ENCODE measurements around the gene UGT8.
"Not testable (repeated sequence)": the region's sequence is repeated elsewhere in the genome, so short reads cannot be mapped to it uniquely, and the experiment has no call there.

The UGT8 gene

DNA sequence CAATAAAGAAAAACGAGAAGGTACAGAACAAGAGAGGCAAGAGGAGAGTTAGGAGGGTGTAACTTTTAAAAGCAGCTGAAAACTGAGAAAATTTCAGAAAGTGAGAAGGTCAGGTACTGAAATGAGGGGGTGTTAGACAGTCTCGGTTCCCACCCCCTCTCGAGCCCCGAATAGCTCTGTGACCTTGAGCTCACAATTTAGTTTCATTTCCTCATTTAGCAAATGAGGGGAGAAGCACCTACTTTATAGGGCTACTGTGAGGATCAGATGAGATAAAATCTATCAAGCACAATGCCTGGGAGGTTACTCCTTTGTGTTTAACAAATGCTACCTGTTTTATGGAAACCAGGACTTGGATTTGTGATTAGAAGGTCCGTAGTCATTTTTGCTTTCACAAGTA is 4.9 kb downstream of the UGT8 start:
- no peak for DNase-seq

DNA sequence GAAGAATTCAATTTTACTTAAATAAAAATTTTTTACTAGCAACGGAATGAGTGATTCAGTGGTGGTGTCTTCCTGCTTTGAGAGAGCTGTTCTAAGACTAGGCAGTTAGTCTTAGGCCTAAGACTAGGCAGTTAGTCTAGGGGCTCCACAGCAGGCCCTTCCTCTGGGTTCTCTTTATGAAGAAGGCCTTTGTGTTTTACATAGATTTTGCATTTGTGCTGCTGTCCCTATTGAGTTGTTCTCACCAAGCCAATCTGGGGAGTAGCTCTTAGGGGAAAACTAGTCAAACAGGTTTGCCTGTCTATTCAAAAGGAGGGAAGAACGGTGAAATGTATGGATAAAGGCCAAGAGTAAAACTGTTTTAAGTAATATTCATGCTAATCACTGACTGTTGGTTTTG is 7.6 kb downstream of the UGT8 start:
- DNase-seq = no peak

DNA sequence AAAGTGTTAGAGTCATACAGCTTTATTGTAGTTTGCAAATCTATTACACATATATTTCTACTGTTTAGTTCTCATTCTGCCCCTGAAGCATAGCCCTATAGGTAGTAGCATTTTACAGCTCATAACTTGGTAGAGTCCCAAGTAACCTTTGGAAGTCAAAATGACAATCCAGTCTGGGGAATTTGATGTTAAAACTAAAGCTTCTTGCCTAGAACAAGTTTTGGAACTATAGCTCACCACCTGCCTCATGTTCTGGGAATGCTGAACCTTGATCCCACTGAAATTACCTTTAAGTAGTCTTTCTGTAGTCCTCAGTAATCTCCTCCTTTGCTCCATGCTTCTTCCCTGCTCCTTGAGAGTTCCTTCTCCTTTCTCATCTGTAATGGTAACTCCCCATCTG is 8.4 kb downstream of the UGT8 start:
- no peak for DNase-seq

DNA sequence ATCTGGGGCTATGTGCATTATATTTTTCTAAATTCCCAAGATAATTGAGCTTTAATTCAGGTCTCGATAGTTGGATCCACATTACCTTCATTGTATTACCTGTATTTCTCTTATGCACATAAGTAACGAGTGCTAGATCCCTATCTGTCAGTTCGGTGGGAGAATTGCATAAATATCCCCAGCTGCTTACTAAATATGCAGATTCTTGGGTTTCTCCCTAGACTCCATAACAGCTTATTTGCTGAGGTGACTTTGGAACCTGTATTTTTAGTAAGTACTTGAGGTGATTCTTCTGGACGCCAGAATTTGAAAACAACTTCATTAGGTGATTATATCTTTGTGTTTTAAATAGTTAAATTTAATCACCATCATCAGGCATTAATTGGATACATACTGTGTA is 15.0 kb downstream of the UGT8 start:
- DNase-seq = no peak

DNA sequence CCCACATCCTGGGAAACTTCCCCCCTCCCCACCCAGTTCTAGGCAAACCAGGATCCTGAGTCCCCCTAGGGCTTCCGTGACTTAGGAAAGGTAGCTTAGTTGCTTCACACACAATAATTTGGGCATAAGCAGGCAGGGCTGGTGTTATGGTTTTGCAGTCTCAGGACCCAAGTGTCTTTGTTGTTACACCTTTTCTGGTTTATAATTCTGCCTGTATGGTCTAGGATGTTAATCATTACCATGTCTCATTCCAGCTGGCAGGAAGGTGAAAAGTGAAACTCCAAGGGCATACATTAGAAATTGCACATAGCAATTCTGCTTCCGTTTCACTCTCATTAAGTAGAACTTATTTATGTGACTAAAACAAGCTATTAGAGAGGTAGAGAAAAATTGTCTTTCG is 16.8 kb downstream of the UGT8 start:
- DNase-seq = no peak

DNA sequence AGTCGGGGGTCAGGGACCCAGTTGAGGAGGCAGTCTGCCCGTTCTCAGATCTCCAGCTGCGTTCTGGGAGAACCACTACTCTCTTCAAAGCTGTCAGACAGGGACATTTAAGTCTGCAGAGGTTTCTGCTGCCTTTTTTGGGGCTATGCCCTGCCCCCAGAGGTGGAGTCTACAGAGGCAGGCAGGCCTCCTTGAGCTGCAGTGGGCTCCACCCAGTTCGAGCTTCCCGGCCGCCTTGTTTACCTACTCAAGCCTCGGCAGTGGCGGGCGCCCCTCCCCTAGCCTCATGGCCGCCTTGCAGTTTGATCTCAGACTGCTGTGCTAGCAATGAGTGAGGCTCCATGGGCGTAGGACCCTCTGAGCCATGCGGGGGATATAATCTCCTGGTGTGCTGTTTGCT is 17.4 kb downstream of the UGT8 start:
- not testable (repeated sequence) for DNase-seq

DNA sequence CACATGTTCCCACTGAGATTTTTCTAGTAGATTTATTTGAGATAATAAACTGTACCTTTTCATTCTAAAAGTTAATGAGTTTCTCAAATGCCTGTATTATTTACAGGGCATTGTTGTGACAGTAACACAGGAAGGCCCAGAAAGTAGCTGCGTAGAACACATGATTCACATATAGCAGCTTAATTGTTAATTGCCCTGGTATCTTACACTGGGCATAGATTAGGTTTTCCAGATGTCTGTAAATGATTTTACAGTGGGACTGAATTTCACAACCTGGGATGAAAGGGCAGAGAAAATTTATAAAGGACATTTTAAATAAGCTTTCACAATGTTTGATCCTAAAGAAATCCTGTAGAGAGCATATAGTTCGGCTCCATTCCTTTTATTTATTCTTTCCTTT is 27.6 kb downstream of the UGT8 start:
- DNase-seq = no peak

DNA sequence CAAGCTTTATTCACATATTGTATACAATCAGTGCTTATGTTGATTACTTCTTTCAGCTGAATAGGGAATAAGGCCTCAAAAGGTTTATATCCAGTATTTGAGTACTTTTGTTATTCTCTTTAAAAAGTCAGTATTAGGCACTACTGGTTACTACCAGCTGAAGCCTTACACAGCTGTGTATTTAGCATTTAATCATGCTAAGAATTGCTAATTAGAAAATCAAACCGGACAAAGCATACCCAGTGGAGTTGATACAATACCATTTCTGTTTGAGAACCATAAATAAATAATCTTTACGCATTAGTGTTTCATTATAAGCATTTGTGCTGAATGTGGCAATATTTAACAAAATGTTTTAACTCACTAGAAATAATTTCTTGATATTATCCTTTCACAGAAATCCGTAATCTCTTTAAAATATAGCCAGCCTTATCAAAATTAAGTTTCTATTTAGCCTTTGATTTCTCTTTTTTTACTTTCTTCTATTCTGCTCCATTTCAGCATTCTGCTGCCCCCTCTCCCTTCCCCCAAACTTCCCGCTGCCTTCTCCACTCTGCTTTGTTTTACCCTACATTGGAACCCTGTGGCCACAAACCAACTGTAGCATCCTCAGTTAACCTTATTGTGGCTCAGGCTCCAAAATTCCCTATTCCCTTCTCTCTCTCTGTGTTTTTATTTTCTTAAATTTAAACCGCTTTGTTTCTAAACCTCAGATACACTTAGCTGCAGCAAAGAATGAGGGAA is 37.8 kb downstream of the UGT8 start:
- peak in 14 of 58 donors; percentile 1 to 74 (median 14) for DNase-seq

DNA sequence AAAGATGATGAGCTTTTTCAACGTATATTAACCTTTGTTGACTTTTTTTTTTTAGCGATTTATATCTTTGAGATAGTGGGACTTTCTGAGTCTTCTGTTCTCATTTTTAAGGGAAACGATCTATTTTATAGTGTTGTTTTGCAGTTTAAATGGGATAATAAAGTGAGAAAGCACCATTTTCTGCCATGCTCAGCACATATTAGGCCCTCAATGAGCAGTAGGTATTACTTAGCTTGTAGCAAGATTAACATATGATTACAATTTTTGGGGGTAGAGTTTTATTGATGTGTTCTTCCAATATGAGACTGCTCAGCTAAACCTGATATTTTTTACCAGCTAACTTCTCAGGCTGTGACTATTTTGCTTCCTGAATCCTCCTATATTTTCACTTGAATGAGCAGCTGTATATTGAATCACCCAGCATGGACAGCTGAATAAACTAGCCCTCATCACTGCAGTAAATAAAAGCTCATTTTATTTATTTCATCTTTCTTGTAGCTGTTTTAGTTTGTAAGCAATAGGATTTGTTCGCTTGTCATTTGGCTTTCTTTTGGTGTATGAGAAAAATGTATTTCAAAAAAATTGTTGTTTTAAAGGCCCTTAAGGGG is 43.7 kb downstream of the UGT8 start:
- DNase-seq = no peak

DNA sequence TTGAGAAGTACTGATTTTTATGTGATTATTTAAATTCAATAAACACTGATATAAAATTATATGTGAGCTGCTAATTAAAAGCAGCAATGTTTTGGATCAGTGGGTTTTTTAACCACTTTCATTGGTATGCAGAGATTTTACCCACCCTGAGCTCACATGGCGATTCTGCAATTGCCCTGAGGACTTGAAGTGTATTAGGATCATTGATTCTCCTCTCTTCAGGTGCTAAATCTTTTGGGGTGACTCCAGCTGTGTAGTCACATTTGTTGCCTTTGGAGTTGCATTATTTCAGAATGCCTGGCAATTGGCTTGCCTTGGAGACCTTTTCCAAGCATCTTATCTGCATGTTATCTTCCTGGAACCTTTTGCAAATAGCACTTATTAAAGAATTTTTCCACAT is 51.3 kb downstream of the UGT8 start:
- DNase-seq = no peak

DNA sequence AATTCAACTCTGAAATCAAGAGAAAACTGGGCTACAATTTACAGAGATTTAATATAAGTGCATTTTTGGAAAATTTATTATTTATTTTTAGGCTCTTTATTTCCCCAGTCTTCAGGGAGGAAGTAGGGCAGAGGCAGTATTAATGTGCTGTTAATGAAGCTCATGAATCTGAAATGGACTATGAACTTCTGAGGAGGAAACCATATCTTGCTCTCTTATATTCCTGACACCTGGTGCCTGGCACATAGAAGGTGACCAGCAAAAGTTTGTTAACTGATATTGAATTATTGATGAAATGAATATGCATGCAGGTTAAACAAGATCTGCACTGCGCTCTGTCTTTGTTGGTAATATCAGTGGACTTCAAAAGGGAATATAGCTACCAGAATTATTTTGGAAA is 55.1 kb downstream of the UGT8 start:
- DNase-seq = no peak

DNA sequence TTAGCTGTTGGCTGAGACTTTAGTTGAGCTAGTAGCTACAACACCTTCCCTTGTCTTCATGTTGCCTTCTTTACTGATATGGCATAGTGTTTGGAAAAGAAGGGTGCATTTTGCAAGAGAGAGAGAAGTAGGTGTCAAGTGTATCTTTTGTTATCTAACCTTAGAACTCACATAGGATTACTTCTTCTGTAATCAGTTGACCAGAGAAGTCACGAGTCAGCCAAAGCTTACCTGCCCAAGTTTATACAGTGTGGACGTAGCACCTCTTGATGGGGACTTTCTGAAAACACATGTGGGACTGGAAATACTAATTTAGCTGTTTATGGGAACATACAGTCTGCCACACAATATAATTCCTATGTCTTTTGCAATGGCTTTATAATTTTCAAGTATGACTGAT is 56.0 kb downstream of the UGT8 start:
- no peak for DNase-seq

DNA sequence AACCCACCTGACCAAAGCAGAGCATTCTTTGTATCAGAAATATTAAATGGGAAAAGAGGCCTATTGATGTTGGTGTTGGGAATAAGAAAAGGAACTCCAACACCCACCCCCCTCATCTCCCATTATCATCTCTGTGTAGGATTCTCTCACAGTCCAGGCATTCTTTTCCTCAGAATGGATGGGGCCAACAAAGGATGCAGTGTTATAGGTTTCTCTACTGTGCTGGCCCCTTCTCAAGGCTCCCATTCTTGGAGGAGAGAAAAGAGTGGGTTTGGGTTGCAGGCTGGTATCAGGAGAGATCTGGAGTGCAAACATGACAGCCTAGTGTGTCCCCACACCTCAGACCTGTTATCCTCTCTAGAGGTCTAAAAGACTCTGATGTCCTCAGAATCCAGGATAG is 59.6 kb downstream of the UGT8 start:
- peak in 19 of 58 donors; percentile 2 to 72 (median 25) for DNase-seq

DNA sequence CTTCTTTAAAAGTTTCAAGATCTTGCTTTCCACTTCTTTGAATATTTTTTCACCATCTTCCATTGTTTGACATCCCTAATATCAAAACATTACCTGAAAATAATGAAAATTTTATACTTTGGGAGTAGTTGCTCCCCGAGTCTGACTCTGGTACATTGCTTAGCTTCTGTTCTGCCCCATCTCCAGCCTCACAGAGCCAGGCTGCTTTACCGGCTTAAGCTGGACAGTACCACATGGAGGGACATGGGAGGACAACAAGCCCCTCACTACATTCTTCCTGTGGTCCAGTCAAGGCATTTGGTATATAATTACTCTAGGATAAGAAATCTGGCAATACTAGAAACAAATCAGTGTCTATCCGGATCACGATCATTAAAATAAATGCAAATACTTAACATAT is 60.2 kb downstream of the UGT8 start:
- DNase-seq = peak in 4 of 58 donors; percentile 3 to 19 (median 6)

DNA sequence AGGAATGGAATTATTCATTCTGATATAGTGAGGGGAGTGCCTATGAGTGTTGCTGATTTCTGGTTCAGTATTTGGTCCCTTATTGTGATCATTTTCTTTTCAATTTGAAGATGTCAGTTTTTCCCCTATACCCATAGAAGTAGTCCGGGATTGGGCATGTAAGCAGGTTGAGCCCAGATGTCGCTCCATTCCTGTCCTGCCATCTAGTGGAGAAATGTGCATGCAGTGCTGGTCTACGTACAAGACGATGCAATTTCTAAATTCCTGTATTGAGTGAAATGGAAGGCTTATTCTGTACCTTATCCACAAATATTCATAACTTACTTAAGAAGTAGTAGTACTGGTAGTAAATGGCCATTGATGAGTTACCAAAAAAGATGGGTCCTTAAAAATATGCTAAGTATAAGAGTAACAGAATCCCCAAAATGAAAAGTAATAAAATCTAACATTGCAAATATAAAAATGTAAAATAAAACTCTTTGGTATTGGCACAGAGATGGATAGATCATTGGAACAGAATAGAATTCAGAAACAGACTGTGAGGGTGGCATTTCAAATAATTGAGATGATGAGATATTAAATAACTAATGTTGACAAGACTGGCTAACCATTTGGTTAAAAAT is 60.9 kb downstream of the UGT8 start:
- peak in 52 of 58 donors; percentile 1 to 83 (median 44) for DNase-seq

DNA sequence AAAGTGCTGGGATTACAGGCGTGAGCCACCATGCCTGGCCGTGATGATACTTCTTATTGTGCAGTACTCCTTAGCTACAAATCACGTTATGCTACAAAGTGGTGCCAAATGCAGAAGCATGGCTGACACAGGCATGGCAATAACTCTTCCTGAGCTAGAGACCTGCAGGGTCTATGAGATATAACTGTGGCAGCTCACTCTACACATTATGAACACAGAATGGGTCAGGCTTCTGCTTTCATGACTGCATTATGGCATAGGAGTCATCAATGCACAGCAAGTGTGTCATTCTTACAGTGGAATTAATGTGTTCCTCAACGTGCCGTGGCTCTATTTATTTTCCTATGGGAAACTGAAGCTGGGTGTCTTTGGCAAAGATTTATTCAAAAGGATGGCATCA is 64.5 kb downstream of the UGT8 start:
- DNase-seq = no peak

DNA sequence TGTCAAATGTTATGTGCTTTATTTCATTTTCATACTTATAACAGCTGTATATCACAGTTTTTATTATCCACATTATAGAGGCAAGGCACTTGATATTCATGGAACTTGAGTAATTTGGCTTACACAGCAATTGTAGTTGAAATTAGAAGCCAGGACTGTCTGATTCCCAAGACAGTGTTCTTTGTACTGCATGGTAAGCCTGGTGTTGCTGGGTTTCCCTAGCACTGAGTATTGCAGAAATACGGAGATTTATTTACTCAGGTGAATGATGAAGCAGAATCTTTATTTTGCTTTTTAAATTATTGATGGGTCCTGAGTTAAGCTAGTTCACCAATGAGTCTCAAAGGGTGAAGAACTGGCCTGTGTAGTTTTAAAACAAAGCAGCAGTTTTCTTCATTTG is 70.0 kb downstream of the UGT8 start:
- DNase-seq = no peak

DNA sequence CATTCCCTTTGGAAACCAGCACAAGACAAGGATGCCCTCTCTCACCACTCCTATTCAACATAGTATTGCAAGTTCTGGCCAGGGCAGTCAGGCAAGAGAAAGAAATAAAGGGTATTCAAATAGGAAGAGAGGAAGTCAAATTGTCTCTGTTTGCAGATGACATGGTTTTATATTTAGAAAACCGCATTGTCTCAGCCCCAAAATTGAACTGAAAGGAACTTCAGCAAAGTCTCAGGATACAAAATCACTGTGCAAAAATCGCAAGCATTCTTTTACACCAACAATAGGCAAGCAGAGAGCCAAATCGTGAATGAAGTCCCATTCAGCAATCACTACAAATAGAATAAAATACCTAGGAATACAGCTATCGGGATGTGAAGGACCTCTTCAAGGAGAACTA is 72.1 kb downstream of the UGT8 start:
- not testable (repeated sequence) for DNase-seq

DNA sequence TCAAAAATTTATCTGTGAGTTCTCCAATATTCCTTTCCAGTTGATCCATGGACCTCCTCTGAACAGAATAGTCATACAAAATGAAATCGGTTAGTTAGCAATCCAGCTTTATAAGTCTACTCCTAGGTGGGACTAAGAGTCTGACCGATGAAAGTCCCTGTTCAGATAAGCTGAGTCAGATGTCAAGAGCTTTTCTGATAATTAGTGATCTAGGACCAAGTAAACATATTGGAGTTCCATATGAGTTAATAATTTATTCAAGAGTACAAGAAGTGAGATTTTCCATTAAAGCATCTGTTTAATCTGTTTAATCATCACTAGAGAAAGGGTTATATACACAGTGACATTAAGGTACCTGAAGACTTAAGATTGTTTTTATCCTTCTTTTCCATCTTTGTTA is 74.7 kb downstream of the UGT8 start:
- no peak for DNase-seq

DNA sequence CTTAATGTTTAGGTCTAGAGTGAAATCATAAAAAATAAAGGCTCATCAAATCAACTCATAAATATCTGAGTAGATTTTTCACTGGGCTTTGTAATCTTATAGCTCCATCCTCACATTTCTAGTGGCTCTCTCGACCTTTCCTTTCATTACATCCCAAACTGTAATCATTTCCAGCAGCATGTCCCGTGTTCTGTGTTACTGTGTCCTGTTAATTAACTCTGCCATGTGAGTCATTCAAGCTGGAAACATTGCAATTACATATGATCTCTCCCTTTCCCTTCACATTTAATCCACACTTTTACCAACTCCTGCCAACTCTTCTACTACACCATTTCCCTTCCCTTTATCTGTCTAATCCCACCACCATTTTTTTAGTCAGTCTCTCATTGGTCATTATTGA is 75.5 kb downstream of the UGT8 start:
- DNase-seq = no peak

DNA sequence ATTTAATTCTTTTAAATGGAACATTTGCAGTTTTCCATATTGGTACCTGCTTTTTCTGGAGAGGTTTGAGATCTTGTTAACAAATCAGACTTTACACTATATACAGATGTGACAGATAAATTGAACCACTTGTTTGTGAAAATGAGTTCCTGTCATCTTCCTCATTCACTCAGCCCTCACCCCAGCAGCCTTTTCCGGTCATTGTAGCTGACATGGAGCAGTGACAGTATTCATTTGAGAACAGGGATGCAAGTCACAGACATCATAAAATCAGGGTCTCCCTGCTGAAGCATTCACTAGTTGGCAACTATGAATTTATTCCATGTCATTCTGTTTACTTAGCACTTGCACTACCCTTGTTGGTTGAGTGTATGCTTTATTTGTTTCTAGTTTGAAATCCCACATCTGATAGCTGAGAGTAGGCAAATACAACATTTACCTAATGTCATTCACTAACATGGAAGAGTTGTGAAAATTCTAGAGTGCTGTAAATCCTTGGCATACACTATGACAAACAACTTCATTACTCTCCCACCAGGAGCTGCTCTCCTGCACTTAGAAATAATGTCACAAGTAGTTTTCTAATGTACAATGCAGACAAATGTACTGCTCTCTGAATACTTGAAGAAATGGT is 78.9 kb downstream of the UGT8 start:
- DNase-seq = no peak

DNA sequence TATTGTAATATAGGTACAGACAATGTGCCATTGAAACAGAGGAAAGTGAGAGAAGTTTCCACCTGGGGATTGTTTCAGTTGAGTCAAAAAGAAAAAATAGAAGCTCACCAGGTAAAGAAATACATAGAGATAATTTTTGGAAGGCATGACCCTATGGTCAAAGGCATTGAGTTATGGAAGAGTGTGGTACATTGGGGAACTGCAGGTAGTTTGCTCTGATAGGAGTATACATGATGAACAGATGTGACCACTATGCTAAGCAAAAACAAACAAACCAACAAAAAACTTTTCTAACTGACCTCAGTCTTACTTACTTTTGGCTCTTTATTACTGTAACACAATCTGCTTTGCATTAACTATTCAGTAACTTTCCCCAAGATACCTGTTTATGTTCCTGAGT is 85.9 kb downstream of the UGT8 start:
- DNase-seq = no peak

All from anterior cingulate cortex (tissue), 58 donors.